GM21737 (cell line): ENCODE measurements around the gene ARHGAP1.
"Not testable (repeated sequence)": the region's sequence is repeated elsewhere in the genome, so short reads cannot be mapped to it uniquely, and the experiment has no call there.

Source experiments
- ATAC-seq: cut with Tn5 transposase; IDR thresholded peaks from one replicate; pipeline ENCODE4 v1.9.1; 2021; ENCODE audit warnings: mild to moderate bottlenecking, moderate library complexity; ENCODE audit not compliant: unreplicated experiment

The ARHGAP1 gene

GRCh38 chr11:46724088-46724487 is 23.7 kb upstream of the ARHGAP1 start:
- ATAC-seq: no peak

GRCh38 chr11:46723359-46723680 is 22.9 kb upstream of the ARHGAP1 start:
- ATAC-seq: no peak

GRCh38 chr11:46722566-46723358 is 22.3 kb upstream of the ARHGAP1 start:
- ATAC-seq: no peak

- no peak for ATAC-seq
These were observed 20.9 kb upstream of the ARHGAP1 start for GRCh38 chr11:46721286-46721685.

GRCh38 chr11:46719543-46720218 is 19.3 kb upstream of the ARHGAP1 start:
- no peak for ATAC-seq

- no peak for ATAC-seq
These were observed 18.7 kb upstream of the ARHGAP1 start, which contains the start of gene F2 for GRCh38 chr11:46719048-46719542. F2 (plus strand) TSS chr11:46719213; CDS start chr11:46719236, 23 bp downstream.

- ATAC-seq: no peak
These were observed 18.0 kb upstream of the ARHGAP1 start for GRCh38 chr11:46718155-46719019.

- not testable (repeated sequence) for ATAC-seq
These were observed 17.4 kb upstream of the ARHGAP1 start for GRCh38 chr11:46717825-46718154.

- ATAC-seq: no peak
These were observed 12.6 kb upstream of the ARHGAP1 start for GRCh38 chr11:46712874-46713576.

- ATAC-seq: no peak
These were observed 10.9 kb upstream of the ARHGAP1 start for GRCh38 chr11:46711303-46711702.

- ATAC-seq: no peak
These were observed 10.4 kb upstream of the ARHGAP1 start for GRCh38 chr11:46710821-46711269.

- ATAC-seq: not testable (repeated sequence)
These were observed 8.9 kb upstream of the ARHGAP1 start for GRCh38 chr11:46709351-46709750.

- ATAC-seq: no peak
These were observed 6.5 kb upstream of the ARHGAP1 start for GRCh38 chr11:46706886-46707285.

- ATAC-seq: no peak
These were observed 4.8 kb upstream of the ARHGAP1 start for GRCh38 chr11:46705070-46705688.

- ATAC-seq: peak; percentile 2
These were observed 747 bp upstream of the ARHGAP1 start for GRCh38 chr11:46701078-46701654.

- ATAC-seq: no peak
These were observed 1.8 kb downstream of the ARHGAP1 start for GRCh38 chr11:46698597-46698996.

- ATAC-seq: no peak
These were observed 2.7 kb downstream of the ARHGAP1 start for GRCh38 chr11:46697723-46698122.

GRCh38 chr11:46697303-46697702 is 3.1 kb downstream of the ARHGAP1 start:
- ATAC-seq: no peak

- ATAC-seq: no peak
These were observed 4.2 kb downstream of the ARHGAP1 start for GRCh38 chr11:46696212-46696558.
